Keratinocyte (primary cell): ENCODE measurements around the gene GRIP1. TPM values are rescaled to one million over a fixed set of nuclear protein-coding genes. Genes with fewer than 3 reads are reported as not detected.

Source experiments
- DNase-seq: peaks from one replicate; pipeline ENCODE4 v3.0.0-alpha.2; 2011; ENCODE audit warnings: low read depth, missing footprints, low spot score
- FAIRE-seq: peaks from 2 replicates; lab custom pipeline; 2011; peaks lifted over from hg19 to GRCh38; lab: Jason Lieb, UNC
- H2AFZ ChIP-seq: 2 replicates; pipeline ENCODE4 v1.6.0; 2012; ENCODE audit warnings: low read length, control low read depth, inconsistent platforms; ENCODE audit not compliant: control insufficient read depth
- H3K27ac ChIP-seq: 2 replicates; pipeline ENCODE4 v1.5.1; 2011; ENCODE audit warnings: low read length; ENCODE audit not compliant: control insufficient read depth, insufficient read depth
- H3K27me3 ChIP-seq: 3 replicates; pipeline ENCODE4 v1.6.0; 2011; ENCODE audit warnings: low read length; ENCODE audit not compliant: control insufficient read depth, insufficient read depth; ENCODE audit errors: extremely low read depth
- H3K36me3 ChIP-seq, 2 experiments: 2 replicates in 1 of 2; 3 replicates in 1 of 2; pipeline ENCODE4 v1.5.1; 2011; ENCODE audit warnings: low read length in 2 of 2, mild to moderate bottlenecking in 1 of 2; ENCODE audit not compliant: control insufficient read depth in 2 of 2, insufficient read depth in 2 of 2; ENCODE audit errors: extremely low read depth in 1 of 2
- H3K4me1 ChIP-seq: 3 replicates; pipeline ENCODE4 v1.5.1; 2011; ENCODE audit warnings: low read length; ENCODE audit not compliant: control insufficient read depth, insufficient read depth; ENCODE audit errors: extremely low read depth
- H3K4me2 ChIP-seq: 3 replicates; pipeline ENCODE4 v1.6.0; 2011; ENCODE audit warnings: low read depth, low read length; ENCODE audit not compliant: control insufficient read depth, insufficient read depth; ENCODE audit errors: extremely low read depth
- H3K4me3 ChIP-seq, 3 experiments: fragments of 200-600 bp in 1 of 3; sonication (generic) in 1 of 3; 2 replicates in 2 of 3; 3 replicates in 1 of 3; pipeline ENCODE4 v1.5.1; 2011 to 2016; ENCODE audit warnings: low read length in 3 of 3, mild to moderate bottlenecking in 3 of 3, control low read depth in 2 of 3, inconsistent platforms in 1 of 3, low read depth in 1 of 3, mixed read lengths in 1 of 3, mixed run types in 1 of 3, moderate library complexity in 1 of 3; ENCODE audit not compliant: control insufficient read depth in 2 of 3, insufficient read depth in 2 of 3; ENCODE audit errors: extremely low read depth in 1 of 3
- H3K79me2 ChIP-seq: 2 replicates; pipeline ENCODE4 v1.6.0; 2012; ENCODE audit warnings: low read length; ENCODE audit not compliant: control insufficient read depth, insufficient read depth
- H3K9ac ChIP-seq: 3 replicates; pipeline ENCODE4 v1.6.0; 2011; ENCODE audit warnings: low read length; ENCODE audit not compliant: control insufficient read depth, insufficient read depth; ENCODE audit errors: extremely low read depth
- H3K9me1 ChIP-seq: 3 replicates; pipeline ENCODE4 v1.6.0; 2011; ENCODE audit warnings: low read length; ENCODE audit not compliant: control insufficient read depth, insufficient read depth; ENCODE audit errors: extremely low read depth
- H3K9me3 ChIP-seq: 2 replicates; pipeline ENCODE4 v1.5.1; 2012; ENCODE audit warnings: low read depth, low read length; ENCODE audit not compliant: control insufficient read depth
- H4K20me1 ChIP-seq: 3 replicates; pipeline ENCODE4 v1.6.0; 2011; ENCODE audit warnings: low read length; ENCODE audit not compliant: control insufficient read depth, insufficient read depth; ENCODE audit errors: extremely low read depth
- EZH2 ChIP-seq: IDR thresholded peaks from one replicate; pipeline ENCODE4 v1.6.1; 2012; ENCODE audit warnings: inconsistent platforms, mild to moderate bottlenecking, low read length, moderate library complexity
- dilution Hi-C: fragments of 300-500 bp; cut with MboI; formaldehyde crosslinking; loops from one replicate; pipeline ENCODE4 v1.7.0; 2020; ENCODE audit warnings: low sequenced_read_pairs; ENCODE audit not compliant: extremely low pct_ligation_motif_present
- polyA plus RNA-seq, 5 experiments: library from polyadenylated mRNA; depleted of rRNA in 3 of 5; stranded (reverse) in 3 of 5; stranded (forward) in 1 of 5; unstranded in 1 of 5; fragments of >200 nt; gene quantifications; 1 replicate in 1 of 5; 2 replicates in 3 of 5; 3 replicates in 1 of 5; pipeline versions ENCODE4 v1.2.1 to v1.2.3, GENCODE V29; 2011 to 2012; ENCODE audit warnings: missing spikeins in 2 of 5, low read depth in 1 of 5, low replicate concordance in 1 of 5
- TF ChIP-seq, protein P1 (sequence below), 3 experiments: IDR thresholded peaks in 1 of 3; conservative IDR thresholded peaks in 1 of 3; optimal IDR thresholded peaks in 1 of 3; 2 replicates in 2 of 3; 3 replicates in 1 of 3; pipeline versions ENCODE3 to v1.5.1; 2011; ENCODE audit warnings: low read length in 3 of 3, mild to moderate bottlenecking in 3 of 3, moderate library complexity in 2 of 3, control low read depth in 1 of 3, inconsistent platforms in 1 of 3; ENCODE audit not compliant: insufficient read depth in 2 of 3; ENCODE audit errors: extremely low read depth in 1 of 3

Gene GRIP1
- polyA plus RNA-seq, 1 donor (not counting 4 experiments of a cell fraction or from before 2014, with no cell fraction given), result 6.7 TPM

DNA sequence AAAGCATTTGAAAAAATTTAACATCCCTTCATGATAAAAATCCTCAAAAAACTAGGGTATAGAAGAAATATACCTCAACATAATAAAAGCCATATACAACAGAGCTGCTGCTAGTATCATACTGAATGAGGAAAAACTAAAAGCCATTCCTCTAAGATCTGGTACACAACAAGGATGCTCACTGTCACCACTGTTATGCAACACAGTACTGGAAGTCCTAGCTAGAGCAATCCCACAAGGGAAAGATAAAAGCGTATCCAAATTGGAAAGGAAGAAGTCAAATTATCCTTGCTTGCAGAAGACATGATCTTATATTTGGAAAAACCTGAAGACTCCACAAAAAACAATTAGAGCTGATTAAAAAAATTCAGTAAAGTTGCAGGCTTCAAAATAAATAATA lies 261.7 kb downstream of the GRIP1 start:
- Histone ChIP-seq H3K27ac (no peak overlapping the region), H3K9me1 (no peaks in the 10 kb centered on the region), H3K27me3 (no peaks in the 10 kb centered on the region), H3K4me1 (no peaks in the 10 kb centered on the region), H3K9ac (no peak overlapping the region), H3K36me3 (no peaks in the 10 kb centered on the region), H3K4me2 (no peak overlapping the region), H3K9me3 (no peaks in the 10 kb centered on the region), H4K20me1 (no peaks in the 10 kb centered on the region), H3K4me3 (no peak overlapping the region), H2AFZ (no peak overlapping the region), H3K79me2 (no peaks in the 10 kb centered on the region)
- FAIRE-seq, result no peak
- no peak for DNase-seq
- dilution Hi-C loops, result loop anchor here (25.0 kb wide), 1 partner anchor 155 kb away; no protein-coding TSS in a partner anchor
- no peak for TF ChIP-seq EZH2

DNA sequence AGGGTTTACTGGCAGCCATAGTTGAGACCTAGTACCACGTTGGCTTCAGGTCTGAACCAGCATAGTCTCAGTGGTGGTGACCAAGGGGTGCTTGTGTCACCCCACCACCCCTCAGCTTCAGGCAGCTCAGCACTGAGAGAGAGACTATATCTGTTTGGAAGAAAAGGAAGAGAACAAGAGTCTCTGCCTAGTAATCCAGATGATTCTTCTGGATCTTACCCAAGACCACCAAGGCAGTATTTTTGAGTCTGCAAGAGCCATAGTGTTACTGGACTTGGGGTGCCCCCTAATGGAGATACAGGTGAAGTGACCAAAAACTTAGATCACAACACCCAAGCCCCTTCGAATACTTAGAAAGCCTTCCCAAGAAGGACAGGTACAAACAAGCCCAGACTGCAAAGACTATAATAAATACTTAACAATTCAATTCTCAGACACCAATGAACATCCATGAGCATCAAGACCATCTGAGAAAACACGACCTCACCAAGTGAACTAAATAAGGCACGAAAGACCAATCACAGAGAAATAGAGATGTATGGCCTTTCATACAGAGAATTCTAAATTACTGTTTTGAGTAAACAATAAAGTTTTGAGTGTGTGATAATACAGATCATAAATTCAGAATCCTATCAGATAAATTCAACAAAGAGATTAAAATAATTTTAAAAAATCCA lies 269.5 kb downstream of the GRIP1 start:
- FAIRE-seq (peak; percentile 85), DNase-seq (no peak)
- no peak overlapping the region for H3K9ac ChIP-seq
- no peak overlapping the region for H3K4me3 ChIP-seq
- no peaks in the 10 kb centered on the region for H3K79me2 ChIP-seq
- no peaks in the 10 kb centered on the region for H3K36me3 ChIP-seq
- no peak overlapping the region for H3K4me2 ChIP-seq
- no peak overlapping the region for H3K27ac ChIP-seq
- TF ChIP-seq EZH2, result no peak
- TF ChIP-seq, protein P1, sequence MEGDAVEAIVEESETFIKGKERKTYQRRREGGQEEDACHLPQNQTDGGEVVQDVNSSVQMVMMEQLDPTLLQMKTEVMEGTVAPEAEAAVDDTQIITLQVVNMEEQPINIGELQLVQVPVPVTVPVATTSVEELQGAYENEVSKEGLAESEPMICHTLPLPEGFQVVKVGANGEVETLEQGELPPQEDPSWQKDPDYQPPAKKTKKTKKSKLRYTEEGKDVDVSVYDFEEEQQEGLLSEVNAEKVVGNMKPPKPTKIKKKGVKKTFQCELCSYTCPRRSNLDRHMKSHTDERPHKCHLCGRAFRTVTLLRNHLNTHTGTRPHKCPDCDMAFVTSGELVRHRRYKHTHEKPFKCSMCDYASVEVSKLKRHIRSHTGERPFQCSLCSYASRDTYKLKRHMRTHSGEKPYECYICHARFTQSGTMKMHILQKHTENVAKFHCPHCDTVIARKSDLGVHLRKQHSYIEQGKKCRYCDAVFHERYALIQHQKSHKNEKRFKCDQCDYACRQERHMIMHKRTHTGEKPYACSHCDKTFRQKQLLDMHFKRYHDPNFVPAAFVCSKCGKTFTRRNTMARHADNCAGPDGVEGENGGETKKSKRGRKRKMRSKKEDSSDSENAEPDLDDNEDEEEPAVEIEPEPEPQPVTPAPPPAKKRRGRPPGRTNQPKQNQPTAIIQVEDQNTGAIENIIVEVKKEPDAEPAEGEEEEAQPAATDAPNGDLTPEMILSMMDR (optimal IDR thresholded peaks at IDR 0.05 in 1 of 3, IDR thresholded peaks at IDR 0.05 in 1 of 3, conservative IDR thresholded peaks at IDR 0.05 in 1 of 3; ENCODE audit: extremely low read depth in 1 of 3, insufficient read depth in 2 of 3, low read length in 3 of 3), result peak; percentile 58 to 63 (median 61)
- H3K4me1 ChIP-seq, result peaks cover 39% of the 10 kb centered on the region
- H4K20me1 ChIP-seq, result no peaks in the 10 kb centered on the region
- no peaks in the 10 kb centered on the region for H3K9me3 ChIP-seq
- dilution Hi-C loops, result loop anchor here (25.0 kb wide), 1 partner anchor 147 kb away; no protein-coding TSS in a partner anchor
- no peaks in the 10 kb centered on the region for H3K9me1 ChIP-seq
- no peaks in the 10 kb centered on the region for H3K27me3 ChIP-seq
- H2AFZ ChIP-seq, result no peak overlapping the region
